GM21619 (cell line): Measurements from ENCODE around the gene C1orf21.
"Not testable (repeated sequence)": the region's sequence is repeated elsewhere in the genome, so short reads cannot be mapped to it uniquely, and the experiment has no call there.

Source experiments
- ATAC-seq: cut with Tn5 transposase; IDR thresholded peaks from one replicate; pipeline ENCODE4 v1.9.1; 2021; ENCODE audit not compliant: unreplicated experiment

The C1orf21 gene

DNA sequence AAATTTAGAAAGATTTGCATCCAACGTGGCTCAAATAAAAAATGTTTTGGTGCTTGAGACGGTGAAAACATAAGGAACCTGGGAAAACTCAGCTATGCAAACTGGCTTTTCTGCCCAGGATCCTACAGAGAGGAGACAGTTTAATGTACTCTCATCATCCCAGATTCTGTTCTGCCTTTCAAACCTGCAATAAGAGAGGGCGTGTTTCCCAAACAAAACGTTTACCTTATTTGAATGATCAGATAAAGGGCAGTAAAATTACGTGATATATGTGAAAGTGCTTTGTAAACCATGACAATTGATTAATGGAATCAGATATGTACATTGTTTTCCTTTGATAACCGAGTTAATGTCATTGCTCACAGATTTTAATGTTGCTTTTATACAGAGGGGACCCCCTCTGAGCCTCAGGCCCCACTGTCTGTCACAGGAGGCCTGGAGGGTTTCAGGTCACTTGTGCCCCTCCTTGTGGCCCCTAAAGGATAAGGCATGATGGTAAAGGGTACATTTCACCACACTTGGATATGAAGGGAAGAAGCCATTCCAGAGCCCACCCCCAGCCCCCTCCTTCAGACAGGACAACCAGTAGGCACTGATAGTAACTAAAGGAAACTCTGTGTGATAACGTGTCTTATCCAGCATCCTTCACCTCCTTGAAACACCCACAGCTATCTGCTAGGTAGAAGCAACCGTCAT is 210.3 kb downstream of the C1orf21 start:
- ATAC-seq = no peak

DNA sequence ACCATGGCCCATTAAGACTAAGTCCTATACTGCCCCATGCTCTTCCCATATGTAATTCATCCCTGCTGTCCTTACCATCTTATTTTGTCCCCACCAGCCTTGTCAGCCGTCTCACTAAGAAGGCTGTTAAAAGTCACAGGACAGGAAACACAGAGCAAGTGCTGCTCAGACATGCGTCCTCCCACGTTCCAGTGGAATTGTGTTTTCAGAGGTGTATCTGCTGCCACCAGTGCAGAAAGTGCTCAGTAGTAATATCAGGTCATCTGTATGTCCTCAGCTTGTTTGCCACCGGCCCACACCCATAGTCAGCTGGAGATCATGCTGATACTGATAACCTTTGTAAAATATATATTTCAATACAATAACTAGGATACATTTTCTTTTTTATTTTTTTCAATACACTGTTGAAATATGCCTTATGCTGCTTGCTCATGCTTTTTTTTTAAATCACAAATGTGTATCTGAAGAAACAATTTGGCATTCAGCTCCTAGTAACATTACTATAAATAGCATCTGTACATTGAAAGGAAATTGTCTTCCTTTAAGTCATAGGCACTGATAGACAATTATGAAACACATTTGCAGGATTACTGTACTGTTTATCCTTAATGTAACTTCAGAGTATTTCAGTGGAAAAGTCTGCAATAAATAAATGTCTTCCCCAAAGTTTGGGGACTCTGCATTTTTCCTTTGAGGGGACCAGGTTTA is 211.0 kb downstream of the C1orf21 start:
- no peak for ATAC-seq

DNA sequence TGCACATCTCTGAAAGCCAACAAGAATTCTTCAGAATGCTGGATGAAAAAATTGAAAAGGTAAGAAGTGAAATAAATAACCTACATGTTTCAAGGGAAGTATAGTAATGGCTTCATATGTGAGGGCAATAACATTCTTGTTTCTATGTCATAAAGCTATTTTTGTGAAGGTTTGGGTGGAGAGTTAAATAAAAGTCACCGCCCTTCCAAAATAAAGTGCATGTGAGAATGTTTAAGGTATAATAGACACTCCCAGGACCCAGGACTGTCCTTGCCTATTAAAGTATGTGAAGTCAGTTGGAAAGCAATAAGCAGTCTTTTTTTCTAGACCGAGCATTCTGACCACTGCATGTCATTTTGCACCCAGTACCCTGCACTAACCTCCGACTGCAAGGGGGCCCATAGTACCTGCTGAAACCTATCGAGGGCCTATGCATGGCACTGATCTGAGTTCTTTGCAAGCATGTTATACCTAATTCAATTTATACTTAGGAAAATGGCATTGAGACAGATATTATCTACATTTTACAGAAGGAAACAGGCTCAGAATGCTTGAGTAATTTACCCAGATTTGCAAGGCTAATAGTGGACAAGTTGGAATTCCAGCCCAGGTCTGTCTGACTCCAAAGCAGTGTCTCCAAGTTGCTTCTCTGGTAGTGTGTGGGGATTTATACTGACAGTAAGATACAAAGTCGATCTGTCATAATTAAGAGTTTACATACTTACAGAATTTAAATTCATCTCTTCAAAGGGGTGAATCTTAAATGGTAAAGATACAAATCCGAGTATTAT is 211.8 kb downstream of the C1orf21 start:
- no peak for ATAC-seq

DNA sequence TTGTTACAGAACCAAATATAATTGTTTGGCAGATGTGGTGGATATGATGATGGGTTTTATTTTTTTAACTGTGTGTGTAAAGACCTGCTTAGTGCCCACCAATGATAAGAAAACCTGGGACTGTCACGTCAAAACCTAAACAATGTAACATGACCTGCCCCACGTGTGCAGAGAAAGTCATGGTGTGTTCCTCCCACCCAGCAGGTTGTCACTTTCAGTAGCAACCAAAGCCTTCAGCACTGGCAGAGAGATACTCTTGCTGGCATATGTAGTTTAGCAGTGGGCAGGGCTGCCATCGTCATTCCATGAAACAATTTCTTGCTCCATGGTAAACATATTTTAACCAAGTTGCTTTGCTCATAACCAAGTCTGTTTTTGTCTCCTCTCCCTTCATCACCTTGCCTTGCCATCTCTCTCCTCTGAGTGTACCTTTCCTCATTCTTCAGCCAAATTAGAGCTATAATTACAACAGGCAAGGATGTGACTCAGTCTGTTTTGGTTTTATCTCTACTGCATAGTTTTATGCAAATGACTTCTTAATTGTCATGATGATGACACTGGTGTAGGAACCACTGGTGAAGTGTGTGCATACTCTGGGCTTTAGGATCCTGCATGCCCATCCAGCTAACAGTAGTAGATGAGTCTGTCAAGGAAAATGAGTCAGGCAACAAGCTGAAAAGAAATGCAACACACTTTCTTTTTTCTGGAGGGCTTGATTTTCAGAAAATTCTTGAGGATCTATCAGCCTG is 217.5 kb downstream of the C1orf21 start:
- no peak for ATAC-seq

DNA sequence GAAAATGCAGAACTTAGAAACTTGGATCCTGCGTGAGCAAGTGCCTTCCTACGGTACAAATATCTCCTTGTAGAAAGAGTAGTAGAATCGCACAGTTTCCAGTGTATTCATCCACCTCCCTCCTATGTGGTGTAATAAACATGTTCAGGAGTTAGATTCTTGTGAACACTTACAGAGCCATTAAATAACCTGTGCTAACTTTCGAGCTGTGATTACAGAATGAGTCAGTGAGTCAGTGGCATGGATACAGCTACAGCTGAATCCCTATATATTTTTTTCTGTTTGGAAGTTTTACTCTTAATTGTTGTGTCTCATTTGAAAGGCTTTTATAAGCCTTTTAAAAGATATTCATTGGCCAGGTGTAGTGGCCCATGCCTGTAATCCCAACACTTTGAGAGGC is 219.1 kb downstream of the C1orf21 start:
- no peak for ATAC-seq

DNA sequence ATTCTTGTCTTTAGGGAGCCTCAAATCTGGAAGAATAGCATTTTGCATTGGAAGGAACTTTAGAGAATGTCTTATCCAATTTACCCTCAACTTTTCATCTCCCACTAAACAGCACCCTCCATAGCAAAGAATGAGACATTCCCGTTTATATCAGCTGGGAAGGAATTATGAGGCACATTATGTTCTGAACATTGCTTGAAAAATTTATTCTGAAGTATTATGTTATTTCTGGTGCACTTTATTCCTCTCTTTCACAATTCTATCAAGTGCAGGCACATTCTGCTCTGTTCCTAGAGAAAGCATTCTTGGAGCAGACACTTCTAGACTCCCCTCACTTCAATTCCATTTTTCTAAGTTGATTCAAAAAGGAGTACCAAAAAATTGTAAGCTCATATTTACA is 220.0 kb downstream of the C1orf21 start:
- no peak for ATAC-seq

DNA sequence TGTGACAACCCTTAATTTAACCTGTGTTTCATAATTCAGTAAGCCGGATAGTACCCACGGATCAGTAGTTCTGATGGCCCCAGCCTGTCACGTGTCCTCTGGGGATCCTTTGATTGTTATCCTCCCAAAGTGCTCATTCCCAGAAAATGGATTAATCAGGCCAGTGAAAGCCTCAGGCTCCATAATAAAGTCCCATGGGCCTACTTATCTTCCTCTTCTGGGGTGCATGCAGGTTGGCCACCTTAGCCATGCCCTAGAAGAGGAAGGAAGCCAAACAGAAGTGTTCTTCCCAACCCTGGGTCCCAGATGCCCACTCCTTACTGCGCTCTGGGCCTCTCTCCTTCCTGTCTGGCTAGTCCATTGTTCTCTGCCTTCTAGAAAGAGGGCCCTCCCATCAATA is 221.8 kb downstream of the C1orf21 start:
- no peak for ATAC-seq

DNA sequence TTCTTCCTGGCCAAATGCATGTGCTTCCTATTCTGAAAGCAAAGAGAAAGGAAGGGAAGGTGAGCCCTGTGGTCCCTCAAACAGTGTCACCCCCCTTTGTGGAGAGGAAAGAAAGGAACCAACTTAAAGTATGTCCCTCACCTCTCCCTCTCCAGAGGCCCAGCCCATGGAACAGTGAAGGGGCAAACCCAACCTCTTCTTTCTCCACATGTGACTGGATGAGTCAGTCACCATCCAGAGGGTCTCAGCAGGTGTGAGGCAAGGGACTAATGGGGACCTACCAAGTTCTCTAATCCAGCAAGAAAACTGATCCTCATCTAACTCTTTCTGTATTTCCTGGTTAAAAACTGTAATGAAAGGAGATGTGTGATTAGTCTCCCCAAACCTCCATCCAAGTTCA is 222.2 kb downstream of the C1orf21 start:
- no peak for ATAC-seq

DNA sequence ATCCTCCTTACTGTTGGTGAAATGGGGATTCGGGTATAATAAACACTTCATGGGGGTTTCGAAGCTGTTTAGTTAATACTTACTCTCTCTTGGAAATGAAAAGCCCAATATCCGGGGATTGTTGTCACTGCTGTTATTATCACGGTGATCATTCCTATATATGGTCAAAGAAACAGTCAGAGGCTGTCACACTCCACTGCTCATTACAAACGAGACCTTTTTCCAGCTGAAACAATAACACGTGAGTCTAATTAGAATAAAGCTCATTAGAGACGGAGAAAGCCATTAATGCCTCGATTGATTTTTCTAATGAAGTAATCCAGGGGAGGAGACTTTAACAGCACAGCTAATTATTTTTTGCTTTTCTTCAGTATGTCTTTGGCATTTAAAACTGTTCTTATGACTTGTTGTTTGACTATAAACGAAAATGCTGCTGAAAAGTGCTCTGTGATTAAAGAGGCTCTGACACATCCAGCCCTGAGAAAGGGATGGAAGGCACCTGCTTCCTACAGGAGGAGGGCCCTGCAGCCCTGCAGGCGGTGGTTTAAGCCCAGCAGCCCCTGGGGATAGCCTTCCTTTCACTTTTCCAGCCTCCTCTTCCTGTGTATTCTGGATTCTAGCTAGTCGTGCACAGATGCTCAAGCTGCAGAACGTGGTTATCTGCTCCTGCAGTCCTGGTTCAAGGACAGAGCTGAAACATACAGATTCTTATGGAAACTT is 224.2 kb downstream of the C1orf21 start:
- ATAC-seq = no peak

DNA sequence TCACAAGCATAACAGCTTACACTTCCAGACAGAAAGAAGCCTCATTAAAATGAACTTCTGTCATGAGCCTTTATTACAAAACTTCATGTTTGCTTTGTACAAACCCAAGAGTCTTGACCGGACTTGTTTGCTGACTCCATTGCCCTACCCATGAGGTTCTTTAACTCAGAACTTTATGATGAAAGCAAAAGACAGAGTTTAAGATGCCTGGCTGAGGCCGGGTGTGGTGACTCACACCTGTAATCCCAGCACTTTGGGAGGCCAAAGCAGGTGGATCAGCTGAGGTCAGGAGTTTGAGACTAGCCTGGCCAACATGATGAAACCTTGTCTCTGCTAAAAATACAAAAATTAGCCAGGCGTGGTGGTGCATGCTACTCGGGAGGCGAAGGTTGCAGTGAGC is 225.4 kb downstream of the C1orf21 start:
- not testable (repeated sequence) for ATAC-seq

DNA sequence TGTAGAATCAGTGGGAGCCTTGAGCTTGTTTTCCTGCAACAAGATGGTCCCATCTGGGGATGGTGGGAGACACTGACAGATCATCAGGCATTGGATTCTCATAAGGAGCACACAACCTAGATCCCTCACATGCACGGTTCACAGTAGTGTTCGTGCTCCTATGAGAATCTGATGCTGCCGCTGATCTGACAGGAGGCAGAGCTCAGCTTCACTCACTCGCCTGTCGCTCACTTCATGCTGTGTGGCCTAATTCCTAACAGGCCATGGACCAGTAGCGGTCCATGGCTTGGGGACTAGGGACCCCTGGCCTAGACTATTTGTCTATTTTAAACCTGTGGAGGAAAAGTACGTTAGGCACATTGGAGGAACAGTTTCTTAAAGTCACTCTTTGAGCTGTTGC is 227.8 kb downstream of the C1orf21 start:
- ATAC-seq = no peak

DNA sequence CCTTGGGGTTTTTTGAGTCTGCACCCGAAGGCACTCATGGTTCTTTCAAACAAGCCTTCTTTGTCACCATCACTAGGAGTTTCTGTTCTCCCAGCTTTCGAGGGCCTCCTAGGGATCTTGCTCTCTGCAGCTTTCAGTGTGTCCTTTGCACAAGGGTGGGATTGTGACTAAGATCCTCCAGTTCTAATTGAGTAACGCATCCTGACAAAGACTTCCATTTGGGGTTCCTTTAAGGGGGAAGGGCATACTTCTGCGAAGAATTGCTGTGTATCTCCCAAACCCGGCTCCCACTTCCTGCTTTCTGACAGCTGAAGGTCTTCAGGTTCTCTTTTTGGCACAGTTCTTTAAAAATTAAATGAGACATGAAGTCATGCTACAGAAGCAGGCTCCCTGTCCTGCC is 228.5 kb downstream of the C1orf21 start:
- no peak for ATAC-seq

DNA sequence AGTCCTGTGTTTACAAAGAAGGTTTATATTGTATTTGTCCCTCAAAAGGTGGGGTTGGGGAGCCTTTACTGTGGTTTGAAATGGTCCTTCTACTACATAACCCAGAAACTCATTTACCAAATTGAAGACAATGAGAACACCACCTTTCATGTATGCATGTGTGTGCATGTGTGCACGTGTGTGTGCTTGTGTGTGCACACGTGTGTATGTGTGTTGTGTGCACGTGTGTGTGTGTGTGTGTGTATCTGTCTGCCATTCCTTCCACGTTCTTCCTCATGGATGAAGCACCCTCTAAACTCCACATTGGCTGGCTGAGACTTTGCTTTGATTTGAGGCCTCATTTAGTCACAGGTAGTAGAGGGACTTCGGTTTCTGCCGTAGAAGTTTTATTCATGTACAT is 229.7 kb downstream of the C1orf21 start:
- ATAC-seq = no peak

DNA sequence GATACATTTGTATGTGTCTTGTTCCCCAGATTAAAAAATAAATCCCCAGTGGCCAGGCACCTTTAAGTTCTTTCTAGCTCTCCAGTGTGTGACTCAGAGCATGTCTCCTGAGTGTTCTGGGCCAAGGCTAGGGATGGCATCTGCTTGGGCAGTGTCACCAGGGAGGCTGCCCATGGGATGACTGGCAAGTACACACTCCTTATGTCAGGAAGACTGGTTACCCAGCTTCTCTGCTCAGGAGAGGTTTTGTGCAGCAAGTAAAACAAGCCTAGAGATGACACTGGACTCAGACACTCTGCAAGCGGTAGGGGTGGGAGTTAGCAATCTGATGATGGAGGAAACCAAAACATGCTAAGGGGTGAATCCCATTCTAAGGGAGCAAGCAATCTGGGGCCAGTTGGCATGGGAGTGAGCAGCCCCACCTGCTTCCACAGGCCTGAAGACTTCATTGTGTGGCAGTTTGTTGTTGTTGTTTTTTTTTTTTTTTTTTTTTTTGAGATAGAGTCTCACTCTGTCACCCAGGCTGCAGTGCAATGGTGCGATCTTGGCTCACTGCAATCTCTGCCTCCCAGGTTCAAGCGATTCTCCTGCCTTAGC is 230.7 kb downstream of the C1orf21 start:
- no peak for ATAC-seq

DNA sequence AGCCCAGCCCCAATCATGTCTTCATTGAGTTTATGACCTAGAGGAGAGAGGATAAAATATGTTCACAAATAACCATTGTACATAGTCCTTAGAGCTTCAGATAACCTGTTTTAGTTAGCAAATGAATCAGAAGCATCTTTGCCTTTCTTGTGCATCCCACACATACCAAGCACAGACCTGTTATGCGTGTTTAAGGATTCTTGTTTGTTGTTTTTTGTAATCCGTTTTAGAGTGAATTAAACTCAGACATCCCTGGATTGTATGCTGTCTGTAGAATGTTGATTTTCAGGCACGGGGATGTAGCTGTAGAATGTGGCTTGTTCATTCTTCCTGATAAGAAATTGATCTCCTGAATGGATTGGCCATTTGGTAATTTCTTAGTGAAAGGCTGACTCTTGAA is 232.0 kb downstream of the C1orf21 start:
- no peak for ATAC-seq

DNA sequence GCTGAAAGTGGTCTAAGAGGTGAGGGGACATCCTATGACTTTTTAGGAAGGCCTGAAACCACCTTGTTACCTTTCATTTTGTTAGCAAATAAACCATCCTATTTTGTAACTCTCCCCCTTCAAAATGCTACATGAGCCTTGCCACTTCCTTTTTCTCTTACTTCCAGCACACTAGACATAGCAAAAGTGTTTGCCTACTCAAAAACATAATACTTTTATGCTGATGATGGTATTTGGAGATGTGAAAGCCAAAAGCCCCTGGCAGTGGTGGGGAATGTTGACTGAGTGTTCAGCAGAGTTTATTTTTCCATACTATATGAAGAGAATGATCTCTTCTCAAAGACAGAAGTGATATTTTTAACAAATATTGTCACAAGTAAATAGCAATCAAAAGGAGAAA is 233.6 kb downstream of the C1orf21 start:
- ATAC-seq = no peak

DNA sequence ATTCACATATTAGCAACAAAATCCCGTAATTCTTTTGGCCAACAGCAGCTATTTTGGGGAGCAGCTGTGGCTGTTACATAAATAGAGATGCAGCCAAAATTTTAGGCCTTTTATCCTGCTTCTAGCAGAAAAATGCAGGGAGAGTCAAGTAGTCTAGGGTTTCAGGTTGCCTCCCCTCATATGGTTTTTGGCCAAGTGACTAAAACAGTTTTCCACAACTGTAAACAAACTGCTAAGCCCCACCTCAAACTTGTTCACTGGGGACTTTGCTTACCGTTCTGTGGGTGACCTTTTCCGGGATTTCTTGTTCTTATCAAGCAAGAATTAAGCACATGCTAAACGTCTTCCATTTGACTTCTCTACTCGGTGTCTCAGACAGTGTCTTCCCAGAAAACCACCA is 234.4 kb downstream of the C1orf21 start:
- no peak for ATAC-seq

DNA sequence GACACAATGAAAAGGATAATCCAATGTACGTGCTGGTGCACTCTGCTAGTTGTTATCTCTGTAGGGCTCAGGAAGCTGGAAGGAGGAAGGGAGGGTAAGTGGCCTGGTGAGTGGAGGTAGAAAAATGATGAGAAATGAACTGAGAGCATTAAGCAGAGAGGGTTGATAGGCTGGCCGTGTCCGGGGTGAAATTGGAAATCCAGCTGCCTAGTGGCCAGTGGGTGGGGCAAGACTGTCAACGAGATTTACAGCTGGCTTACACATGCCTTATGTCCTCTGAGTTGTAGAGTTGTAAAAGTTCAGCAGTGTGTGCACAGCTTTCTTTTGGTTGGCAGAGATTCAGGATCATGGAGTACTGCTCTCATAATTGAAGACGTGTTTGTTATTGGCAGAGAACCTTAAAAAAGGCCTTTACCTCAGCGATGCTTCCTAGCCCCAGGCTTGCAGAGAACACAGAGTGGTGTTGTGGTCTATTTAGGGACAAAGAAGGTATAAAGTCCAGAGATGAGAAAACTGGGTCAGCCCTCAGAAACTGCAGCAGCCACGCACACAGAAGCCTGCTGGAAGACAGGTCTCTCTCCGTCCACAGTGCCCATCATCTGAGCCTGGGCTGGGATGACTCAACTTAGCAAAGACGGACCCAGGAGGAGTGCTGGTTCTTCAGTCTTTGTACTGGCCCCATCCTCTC is 235.5 kb downstream of the C1orf21 start:
- no peak for ATAC-seq

DNA sequence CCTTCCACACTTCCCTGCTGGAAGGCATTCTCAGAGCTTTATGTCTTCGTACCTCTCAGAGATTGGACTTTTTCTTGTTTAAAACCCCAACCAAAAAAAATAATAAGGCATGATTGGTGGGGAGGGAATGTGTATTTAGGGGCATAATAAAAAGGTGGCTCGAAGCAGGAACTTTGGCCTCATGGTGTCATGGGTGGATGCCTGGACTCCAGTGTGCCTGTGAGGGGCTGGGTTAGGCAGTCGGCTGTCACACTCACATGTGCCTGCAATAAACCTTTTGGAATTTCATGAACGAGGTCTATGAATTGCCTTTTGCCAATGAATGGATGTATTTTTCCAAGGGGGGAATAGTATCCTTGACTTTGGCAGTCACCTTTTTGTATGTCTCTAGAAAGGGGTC is 236.6 kb downstream of the C1orf21 start:
- no peak for ATAC-seq

DNA sequence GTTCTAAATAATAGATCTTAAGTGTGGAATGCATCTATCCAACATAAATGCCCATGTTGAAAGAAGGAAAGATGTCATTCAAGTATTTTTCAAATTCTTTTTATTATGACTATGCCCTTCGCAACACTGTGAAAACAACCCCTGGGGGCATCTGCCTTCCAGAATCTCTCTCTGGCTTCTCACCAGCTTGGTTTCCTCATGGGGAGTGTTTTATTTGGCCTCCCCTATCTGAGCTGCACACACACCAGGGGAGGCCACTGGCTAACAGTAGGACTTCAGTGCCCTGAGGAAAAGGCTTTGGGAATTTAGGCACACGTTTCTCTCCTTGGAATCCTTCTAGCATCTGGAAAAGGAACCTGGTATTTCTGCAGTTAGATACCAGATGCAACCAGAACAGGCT is 237.2 kb downstream of the C1orf21 start:
- ATAC-seq = no peak
